Endometrium (tissue), 2 donors: ENCODE measurements around the gene FAM50A.
"Not testable (repeated sequence)": the region's sequence is repeated elsewhere in the genome, so short reads cannot be mapped to it uniquely, and the experiment has no call there.

Source experiments
- FAIRE-seq: peaks from 2 replicates; lab custom pipeline; 2012; peaks lifted over from hg19 to GRCh38; lab: Jason Lieb, UNC
- donor health status: control.
- donor health status: control.

Gene FAM50A, protein sequence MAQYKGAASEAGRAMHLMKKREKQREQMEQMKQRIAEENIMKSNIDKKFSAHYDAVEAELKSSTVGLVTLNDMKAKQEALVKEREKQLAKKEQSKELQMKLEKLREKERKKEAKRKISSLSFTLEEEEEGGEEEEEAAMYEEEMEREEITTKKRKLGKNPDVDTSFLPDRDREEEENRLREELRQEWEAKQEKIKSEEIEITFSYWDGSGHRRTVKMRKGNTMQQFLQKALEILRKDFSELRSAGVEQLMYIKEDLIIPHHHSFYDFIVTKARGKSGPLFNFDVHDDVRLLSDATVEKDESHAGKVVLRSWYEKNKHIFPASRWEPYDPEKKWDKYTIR

DNA sequence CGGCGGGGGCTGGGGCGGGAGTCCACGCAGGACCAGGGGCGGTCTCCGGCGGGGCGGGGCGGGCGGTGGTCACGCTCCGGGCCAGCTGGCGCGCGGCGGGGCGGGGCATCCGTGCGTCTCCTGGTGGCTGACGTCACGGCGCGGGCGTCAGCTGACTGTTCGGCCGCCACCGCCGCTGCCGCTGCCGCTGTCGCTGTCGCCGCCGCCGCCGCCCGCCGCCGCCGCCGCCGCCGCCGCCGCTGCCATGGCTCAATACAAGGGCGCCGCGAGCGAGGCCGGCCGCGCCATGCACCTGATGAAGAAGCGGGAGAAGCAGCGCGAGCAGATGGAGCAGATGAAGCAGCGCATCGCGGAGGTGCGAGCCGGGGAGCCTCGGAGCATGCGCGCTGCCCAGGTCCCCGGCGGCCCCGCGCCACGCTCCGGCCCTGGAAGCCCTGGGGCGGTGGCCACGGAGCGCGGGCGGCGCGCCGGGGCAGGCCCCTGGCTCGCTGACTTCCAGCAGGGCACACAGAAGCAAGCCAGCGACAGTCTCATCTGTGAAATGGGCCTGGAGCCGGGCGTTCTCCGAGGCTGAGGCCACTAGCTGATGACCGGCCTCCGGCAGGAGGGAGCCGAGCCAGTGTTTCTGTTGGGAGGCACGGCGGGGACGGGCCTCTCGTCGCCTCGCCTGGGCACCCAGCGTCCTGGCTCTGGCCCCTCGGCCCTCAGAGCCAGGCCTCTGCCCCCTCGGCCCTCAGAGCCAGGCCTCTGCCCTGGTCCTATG lies at the start of gene FAM50A:
Gene FAM50A (plus strand): TSS at position 150 of the 763 bp plus-strand sequence. CDS start 95 bp downstream, at position 245.
- FAIRE-seq, result no peak

DNA sequence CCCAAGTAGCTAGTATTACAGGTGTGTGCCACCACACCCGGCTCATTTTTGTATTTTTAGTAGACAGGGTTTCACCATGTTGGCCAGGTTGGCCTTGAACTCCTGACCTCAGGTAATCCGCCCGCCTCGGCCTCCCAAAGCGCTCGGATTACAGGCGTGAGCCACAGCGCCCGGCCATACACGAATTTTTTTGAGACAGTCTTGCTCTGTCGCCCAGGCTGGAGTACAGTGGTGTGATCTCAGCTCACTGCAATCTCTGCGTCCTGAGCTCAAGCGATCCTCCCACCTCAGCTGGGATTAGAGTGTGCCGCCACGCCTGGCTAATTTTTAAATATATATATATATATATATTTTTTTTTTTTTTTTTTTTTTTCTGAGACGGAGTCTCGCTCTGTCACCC lies 47.6 kb upstream of the FAM50A start:
- FAIRE-seq, result not testable (repeated sequence)

DNA sequence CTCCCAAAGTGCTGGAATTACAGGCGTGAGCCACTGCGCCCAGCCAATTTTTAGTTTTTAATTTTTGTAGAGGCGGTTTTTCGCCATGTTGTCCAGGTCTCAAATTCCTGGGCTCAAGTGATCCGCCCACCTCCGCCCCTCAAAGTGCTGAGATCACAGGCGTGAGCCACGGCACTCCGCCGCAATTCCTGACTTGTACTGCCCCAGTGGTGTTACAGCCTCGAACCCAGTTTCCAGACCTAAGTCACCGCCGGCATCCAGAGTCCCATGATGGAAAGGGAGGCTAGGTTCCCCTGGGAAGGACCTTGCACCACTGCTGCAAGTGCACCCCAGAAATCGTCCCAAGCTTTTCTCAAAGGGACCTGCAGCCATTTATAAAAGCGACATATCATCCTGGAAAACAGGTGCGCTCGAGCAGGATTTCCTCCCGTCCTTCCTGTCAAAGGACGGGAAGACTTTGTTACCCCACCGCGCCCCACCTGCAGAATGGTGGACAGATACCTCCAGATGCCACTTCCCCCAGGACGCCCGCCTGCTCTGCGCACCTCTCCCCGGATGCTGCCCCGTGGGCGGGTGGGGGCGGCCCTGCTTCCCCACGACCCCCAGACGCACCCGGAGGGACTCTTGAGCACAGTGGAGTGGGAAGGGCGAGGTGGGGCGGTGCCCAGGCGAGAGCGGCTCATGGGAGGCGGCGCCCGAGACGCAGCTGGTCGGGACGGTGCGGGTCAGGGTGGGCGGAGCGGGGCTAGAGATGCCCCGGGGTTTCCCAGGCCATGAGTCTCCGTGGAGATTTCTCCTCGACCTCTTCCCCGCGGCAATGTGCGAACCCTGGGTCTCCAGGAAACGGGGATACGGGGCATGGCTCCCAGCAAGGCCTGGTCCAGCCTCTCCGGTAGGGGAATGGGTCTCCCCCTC lies 46.7 kb upstream of the FAM50A start:
- FAIRE-seq, result no peak

DNA sequence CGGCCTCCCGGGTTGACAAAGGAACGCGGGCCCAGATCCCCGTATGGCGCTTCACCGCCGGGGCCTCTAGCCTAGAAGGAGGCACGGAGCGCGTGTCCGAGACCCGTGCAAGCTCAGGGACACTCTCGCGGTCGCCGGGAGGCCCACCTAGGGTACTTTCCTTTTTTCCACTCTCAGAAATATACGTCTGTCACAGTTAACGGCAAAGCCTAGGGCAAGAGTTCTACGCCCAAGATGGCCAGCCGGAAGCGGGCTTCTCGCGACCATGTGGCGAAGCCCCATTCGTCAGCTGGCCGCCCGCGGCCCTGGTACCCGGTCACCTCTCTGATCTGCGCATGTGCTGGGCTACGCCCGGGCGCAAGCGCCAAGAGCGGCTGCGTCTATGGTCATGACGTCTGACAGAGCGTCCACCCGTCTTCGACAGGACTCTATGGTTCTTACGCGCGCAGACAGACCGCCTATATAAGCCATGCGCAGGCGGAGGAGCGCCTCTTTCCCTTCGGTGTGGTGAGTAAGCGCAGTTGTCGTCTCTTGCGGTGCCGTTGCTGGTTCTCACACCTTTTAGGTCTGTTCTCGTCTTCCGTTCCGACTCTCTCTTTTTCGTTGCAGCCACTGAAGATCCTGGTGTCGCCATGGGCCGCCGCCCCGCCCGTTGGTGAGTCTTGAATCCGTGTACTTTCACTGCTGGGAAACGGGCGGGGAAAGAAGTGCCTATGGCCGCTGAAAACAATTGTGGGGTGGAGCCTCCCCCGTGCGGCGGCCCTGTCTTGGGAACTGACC lies 45.9 kb upstream of the FAM50A start, which contains the start of gene RPL10:
Gene RPL10 (plus strand): TSS at position 490 of the 780 bp plus-strand sequence. CDS start 143 bp downstream, at position 633.
- peak; percentile 69 for FAIRE-seq

DNA sequence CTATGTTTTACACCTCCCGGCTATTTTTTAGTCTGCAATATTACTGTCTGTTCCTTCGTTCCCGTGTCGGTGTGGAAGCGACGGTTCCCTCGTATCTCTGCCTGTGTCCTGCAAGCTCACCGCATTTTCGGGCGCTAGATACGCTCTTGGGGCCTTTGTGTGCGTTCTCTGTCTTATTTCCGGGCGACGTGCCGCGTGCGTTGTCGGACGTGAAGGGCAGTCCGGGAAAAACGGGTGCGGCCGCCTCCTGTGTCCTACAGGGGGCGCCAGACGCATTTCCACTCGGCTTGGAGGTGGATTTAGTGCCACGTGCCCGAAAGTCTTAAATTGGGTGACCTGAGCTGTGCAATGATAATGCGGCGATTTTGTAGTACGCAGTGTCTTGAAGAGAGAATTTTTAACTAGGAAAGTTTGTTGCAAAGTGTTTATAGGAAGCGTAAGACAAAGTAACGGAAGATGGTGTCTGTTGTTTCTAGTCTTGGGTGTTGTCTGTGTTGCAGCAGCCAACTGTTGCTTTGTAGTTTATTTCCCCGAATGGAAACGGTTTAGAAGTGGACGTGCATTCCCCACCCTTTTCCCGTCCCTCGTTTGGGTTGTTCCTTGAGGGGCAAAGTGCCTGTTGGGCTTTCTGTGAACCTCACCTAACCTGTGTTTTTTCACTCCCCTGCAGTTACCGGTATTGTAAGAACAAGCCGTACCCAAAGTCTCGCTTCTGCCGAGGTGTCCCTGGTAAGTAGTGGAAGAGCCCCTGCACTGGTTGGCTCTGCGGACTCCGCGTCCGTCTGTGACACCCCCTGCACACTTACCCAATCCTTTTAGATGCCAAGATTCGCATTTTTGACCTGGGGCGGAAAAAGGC lies 45.0 kb upstream of the FAM50A start:
- no peak for FAIRE-seq

DNA sequence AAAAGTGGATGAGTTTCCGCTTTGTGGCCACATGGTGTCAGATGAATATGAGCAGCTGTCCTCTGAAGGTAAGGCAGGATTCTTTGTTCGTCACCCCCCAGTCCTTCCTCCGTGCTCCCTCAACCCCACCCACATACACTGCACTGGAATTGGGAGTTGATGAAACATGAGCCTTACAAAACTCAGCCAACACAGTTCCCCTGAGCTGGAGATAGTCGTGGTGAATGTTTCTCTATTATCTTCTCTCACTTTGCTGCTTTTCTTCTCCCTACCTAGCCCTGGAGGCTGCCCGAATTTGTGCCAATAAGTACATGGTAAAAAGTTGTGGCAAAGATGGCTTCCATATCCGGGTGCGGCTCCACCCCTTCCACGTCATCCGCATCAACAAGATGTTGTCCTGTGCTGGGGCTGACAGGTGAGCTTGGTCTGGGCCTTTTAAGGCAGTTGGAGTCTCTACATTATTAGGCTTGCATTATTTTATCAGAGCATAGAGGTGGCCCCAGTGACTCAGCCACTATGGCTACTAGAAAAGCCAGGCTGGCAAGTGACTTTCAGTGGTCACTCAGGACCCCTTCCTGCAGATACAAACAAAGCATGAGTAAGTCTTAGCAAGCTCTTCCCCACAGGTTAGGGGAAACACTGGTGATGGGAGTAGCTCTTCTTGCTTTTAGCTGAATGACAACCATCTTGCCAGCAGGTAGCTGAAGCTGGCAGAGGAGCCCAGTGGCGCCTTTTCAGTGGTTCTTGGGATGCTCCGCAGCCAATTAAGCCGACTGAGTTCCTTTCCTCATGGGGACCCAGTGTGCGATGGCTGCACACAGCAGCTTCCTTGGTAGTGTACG lies 44.2 kb upstream of the FAM50A start:
- no peak for FAIRE-seq

DNA sequence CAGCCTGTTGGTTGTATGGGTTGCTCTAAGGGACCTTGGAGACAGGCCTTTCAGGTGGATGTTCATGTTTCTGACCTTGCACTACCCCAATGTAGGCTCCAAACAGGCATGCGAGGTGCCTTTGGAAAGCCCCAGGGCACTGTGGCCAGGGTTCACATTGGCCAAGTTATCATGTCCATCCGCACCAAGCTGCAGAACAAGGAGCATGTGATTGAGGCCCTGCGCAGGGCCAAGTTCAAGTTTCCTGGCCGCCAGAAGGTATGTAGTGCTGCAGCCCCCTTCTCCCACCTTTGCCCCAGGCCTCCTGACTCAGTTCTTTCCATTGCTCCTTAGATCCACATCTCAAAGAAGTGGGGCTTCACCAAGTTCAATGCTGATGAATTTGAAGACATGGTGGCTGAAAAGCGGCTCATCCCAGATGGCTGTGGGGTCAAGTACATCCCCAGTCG lies 43.5 kb upstream of the FAM50A start:
- not testable (repeated sequence) for FAIRE-seq

DNA sequence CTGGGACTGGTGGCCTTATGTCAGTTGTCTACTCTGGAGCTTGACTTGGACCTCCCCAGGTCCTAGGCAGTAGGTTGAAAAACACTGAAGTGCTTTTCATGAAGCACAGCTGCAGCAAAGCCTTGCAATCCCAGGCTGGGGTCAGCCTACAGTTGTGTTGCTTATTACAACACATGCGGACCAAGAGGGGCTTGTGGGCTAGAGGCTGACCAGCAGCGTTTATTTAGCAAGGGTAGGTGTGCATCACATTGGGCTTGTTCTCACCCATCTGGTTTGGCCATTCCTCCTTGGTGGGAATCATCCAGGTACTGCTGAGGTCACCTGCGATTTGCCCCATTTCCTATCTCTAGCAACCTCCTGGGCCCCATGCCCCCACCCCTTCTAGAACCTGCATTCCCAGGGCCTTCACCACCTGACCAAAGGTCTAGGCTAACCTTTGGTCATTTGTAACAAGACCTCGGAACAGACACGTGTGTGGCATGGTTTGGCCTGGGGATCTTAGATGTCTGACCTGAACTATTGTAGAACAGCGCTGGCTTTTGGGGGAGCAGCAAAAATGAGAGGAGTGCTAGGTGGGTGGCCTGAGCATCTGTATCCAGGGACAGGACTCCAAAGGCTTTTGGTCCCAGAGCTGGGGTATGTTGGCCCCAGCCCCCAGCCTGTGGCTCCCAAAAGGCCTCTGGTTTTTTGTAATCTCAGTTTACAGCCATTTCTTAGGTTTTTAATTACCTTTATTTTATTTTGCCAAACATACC lies 42.7 kb upstream of the FAM50A start:
- FAIRE-seq, result no peak

DNA sequence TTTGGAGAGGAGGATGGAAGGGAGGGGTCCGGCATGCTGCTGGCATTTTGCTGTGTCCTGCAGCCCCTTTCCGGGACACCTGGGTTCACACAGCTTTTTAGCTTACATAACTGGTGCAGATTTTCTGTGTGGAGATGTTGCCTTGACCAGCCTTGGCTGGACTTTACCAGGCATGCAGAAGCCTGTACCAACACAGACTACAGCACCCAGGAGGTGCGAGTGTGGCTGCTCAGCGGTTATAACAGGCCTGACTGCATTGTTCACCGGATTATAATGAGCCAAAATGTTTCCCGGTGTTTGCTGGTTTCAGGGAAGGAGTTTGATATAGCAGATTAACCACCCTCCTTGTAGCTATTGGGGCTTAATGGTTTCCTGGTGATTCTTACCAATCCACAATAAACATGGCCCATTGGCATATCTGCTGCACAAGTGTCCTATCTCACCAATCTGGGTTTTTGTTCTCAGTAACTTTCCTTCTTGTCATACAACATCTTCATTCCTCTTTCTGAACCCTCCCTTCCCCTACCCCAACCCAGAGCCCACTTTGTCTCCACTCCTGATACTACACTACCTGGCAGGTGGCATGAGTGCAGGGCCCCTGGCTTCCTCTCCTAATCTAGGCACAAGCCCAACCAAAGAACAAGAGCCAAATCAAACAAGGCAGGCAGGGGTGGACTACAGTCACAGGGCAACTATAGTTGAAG lies 41.9 kb upstream of the FAM50A start:
- FAIRE-seq, result no peak

DNA sequence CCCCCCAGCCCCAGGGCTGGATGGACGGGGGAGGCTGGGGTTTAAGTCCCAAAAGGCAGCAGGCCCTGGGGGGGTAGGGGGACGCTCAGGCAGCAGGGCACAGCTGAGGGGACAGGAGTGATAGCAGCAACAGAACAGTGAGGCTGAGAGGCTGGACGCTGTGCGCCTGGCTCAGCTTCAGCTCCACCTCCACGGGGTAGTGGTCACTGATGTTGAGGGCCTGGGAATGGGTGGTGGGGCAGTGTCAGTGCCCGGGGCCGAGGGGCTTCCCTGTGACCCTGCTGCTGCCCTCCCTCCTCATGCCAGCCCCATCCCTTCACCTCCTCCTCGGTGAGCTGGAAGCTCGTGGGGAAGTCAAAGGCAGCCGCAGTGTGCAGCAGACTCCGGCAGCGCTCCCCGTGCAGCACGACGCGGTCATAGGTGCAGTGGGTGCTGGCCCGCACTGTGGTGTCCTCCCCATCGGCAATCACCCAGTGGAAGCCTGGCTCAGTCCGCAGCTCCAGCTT lies 41.3 kb upstream of the FAM50A start:
- FAIRE-seq, result no peak

DNA sequence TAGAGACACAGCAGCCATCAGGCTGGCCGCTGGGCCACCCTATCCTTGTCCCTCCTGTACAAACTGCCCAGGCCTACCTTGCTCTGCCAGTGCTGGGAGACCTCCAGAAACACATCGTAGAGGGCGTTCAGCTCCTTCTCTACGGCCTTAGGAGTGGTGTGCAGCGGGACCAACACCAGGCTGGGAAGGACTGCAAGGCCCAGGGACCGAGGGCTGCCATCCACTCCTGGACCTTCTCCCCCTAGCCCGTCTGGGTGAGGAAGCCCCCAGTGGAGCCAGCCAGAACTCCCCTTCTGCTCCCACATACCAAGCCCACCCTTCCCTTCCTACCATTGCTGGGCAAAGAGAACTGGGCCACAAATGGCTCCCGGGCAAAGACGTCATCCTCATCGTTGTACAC lies 40.7 kb upstream of the FAM50A start:
- no peak for FAIRE-seq

DNA sequence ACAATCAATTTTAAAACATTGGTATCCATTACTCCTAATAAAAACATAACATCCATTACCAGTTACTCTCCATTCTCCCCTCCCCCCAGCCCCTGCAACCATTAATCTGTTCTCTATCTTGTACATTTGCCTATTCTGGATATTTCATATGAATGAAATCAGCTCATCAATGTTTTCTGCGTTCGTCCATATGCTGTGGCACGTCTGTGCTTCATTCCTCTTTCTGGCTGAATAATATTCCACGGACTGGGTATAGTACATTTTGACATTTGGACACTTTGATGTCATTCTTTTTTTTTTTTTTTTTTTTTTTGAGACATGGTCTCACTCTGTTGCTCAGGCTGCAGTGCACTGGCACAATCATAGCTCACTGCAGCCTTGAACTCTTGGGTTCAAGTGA lies 40.1 kb upstream of the FAM50A start:
- no peak for FAIRE-seq

DNA sequence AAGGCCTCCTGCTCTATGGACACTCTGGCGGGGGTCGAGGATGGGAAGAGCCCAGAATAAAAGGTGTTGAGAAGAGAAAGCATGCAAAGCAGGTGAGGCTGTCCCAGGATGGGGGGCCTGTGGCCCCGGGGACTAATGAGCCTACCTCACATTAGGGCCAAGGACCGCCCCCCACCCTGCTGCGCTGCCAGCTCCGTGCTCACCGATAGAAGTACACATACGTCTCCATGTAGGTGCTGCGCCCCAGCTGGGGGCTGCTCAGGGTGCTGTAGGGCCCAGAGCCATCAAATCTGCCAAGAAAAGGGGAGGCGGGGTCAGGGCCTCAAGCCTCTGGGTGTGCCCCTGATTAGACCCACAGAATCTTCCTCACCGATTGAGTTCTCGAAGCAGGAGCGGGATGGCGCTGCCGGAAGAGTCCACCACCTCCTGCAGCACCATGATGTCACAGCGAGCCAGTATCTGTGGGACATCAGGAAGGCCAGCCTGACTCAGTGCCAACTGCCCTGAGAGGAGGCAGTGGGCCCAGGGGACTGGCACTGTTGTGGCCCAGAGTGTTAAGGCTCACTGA lies 39.2 kb upstream of the FAM50A start:
- FAIRE-seq, result no peak

DNA sequence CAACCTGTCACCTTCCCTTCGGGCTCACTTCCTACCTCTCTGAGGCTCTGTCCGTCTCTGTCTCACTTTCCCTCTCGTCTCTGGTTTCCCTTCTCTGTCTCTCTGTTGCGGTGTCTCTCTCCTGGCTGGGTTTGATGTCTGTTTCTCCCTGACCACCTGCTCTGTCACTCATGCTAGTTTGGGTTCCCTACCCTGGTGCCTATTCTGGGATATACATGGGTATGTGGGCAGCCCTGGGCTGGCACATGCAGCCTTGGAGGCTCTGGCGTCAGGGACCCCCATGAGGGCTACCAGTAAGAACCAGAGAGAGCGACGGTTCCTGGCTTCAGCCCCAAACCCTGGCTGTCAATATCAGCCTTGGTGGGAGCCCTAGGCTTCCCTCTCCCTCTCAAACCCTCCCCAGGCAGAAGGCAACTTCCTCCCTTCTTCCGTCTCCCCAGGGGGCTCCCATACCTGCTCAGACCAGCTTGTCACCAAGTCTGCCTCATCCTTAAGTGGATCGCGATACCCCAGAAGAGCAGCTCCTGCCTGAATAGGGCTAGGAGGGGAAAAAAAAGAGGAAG lies 35.2 kb upstream of the FAM50A start:
- FAIRE-seq, result no peak

DNA sequence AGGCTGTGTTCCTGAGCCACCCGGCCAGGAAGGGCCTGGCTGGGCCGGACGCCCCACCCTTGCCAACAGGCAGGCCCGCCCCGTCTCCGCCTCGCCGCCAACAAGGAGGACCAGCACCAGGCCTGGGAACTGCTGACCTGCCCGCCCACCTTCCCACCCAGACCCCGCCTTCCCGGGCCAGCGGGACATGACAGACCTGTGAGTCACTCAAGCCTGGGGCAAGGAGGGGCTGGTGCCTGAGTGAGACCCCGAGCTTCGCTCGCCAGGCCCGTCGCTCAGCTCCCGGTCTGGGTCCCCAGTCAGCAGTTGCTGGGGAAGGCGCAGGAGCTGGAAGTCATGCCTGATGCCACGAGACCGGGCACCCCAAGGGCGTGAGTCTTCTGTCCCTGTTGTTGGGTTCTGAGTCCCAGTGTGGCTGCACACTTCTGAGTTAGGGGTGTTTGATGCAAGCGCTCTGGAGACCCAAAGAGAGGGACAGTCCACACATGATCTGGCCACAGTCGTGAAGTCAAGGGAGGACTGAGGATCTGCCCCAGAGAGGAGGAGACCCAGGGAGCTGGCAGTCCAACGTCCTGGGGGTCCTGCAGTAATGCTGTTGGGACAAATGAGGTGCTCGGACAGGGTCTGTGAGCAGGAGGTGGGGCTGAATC lies 34.6 kb upstream of the FAM50A start, which contains the start of gene DNASE1L1:
Gene DNASE1L1 (minus strand): TSS at position 33 of the 650 bp plus-strand sequence. CDS start 3,686 bp downstream, outside the sequence.
- no peak for FAIRE-seq

DNA sequence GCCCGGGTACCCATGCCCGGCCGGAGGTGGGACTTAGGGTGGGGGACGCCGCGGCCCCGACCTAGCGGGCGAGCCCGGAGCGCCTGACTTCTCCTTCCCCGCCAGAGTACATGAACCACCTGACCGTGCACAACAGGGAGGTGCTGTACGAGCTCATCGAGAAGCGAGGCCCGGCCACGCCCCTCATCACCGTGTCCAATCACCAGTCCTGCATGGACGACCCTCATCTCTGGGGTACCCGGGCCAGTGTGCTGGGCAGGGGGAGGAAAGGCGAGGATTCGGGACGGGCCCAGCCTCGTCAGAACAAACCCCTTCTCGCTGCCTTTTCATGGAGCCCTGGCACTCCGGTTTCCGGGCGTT lies 32.0 kb upstream of the FAM50A start:
- no peak for FAIRE-seq

DNA sequence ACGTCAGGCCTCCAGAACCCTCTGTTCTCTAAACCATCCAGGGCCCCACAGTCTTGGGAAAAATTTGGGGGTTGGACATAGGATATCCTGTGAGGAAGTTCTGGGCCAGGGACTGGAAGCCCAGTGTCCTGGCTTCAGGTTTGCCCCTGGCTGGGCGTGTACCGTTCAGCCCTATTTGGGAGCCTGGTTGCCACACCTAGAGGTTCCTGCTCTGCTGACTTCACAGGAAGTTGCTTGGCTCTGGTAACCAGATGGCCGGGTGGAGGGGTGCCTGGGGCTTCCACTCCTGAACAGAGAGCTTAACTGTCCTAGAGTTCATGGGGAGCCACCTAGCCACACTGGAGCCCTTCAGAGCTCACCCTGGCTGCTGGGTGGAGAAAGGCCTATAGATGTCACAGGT lies 31.5 kb upstream of the FAM50A start:
- no peak for FAIRE-seq
